Vagina (tissue), 2 donors: Measurements from ENCODE around the gene SLC9A5. TPM values are rescaled to one million over a fixed set of nuclear protein-coding genes. Genes with fewer than 3 reads are reported as not detected.

Experiments
- DNase-seq, 2 donors: peaks; one replicate each; pipeline ENCODE4 v3.0.0-alpha.2; 2017; ENCODE audit errors: extremely low spot score in 2 of 2
- H3K27ac ChIP-seq: fragments of 200-600 bp; sonication (generic); one replicate; pipeline ENCODE4 v1.5.1; 2019
- H3K27me3 ChIP-seq: fragments of 200-600 bp; sonication (generic); one replicate; pipeline ENCODE4 v1.5.1; 2019
- H3K36me3 ChIP-seq, 2 donors: fragments of 200-600 bp; sonication (generic); one replicate each; pipeline ENCODE4 v1.5.1; 2017 to 2019
- H3K4me1 ChIP-seq: fragments of 200-600 bp; sonication (generic); one replicate; pipeline ENCODE4 v1.5.1; 2019
- H3K4me3 ChIP-seq, 2 donors: fragments of 200-600 bp; sonication (generic); 1 replicate in 1 of 2; 2 replicates in 1 of 2; pipeline ENCODE4 v1.5.1; 2016 to 2019
- H3K9me3 ChIP-seq: fragments of 200-600 bp; sonication (generic); one replicate; pipeline ENCODE4 v1.5.1; 2019
- CTCF ChIP-seq, 3 experiments: fragments of 450-650 bp in 2 of 3; fragments of 200-600 bp in 1 of 3; sonication (generic) in 1 of 3; IDR thresholded peaks; one replicate each; pipeline ENCODE4 v1.5.1; 2017 to 2019; ENCODE audit warnings: antibody characterized with exemption in 3 of 3, mild to moderate bottlenecking in 2 of 3, moderate library complexity in 2 of 3
- POLR2A ChIP-seq, 2 donors: fragments of 450-650 bp; IDR thresholded peaks; one replicate each; pipeline ENCODE4 v1.6.1; 2017; ENCODE audit warnings: antibody characterized with exemption in 2 of 2, mild to moderate bottlenecking in 2 of 2, moderate library complexity in 2 of 2
- POLR2AphosphoS5 ChIP-seq, 2 donors: sonication (generic); formaldehyde crosslinking; IDR thresholded peaks; one replicate each; pipeline ENCODE4 v1.9.0; 2017; ENCODE audit warnings: antibody characterized with exemption in 2 of 2, mild to moderate bottlenecking in 2 of 2, low read depth in 1 of 2; ENCODE audit not compliant: insufficient read depth in 1 of 2
- intact Hi-C: fragments of 100-400 bp; cut with DNase I; formaldehyde crosslinking; loops from one replicate; pipeline ENCODE4 v1.15.1; 2023
- total RNA-seq: library from RNA; depleted of rRNA; stranded (reverse); fragments of >200 nt; gene quantifications from one replicate; pipeline ENCODE4 v1.2.3, GENCODE V29; 2016

The SLC9A5 gene
- total RNA-seq, 1 donor from 2014 or later, result 0.49 TPM

GRCh38 chr16:67226295-67226803 lies 22.4 kb upstream of the SLC9A5 start:
- intact Hi-C loops, result no loop called here
- Histone ChIP-seq H3K4me3 (peak overlapping the region; percentile 96), H3K9me3 (no peaks in the 10 kb centered on the region), H3K27me3 (no peaks in the 10 kb centered on the region), H3K4me1 (peaks cover 21% of the 10 kb centered on the region), H3K36me3 (peaks cover 0 to 31% of the 10 kb centered on the region in 2 donors), H3K27ac (peak overlapping the region; percentile 83)
- TF ChIP-seq POLR2AphosphoS5 (IDR thresholded peaks at IDR 0.05; ENCODE audit: insufficient read depth in 1 of 2, low read depth in 1 of 2), result no peak
- no peak for TF ChIP-seq POLR2A (IDR thresholded peaks at IDR 0.05)
- no peak for TF ChIP-seq CTCF (IDR thresholded peaks at IDR 0.05)
- DNase-seq, result no peak

GRCh38 chr16:67226804-67227566 lies 21.8 kb upstream of the SLC9A5 start, which contains the start of gene TMEM208:
TMEM208 (plus strand) TSS chr16:67227130; CDS start chr16:67227219, 89 bp downstream.
- intact Hi-C loops, result no loop called here
- H3K36me3 ChIP-seq, result peaks cover 0 to 38% of the 10 kb centered on the region in 2 donors
- no peaks in the 10 kb centered on the region for H3K27me3 ChIP-seq
- H3K4me3 ChIP-seq, result peak within 1 kb of the TSS; percentile 96
- no peaks in the 10 kb centered on the region for H3K9me3 ChIP-seq
- H3K4me1 ChIP-seq, result peaks cover 21% of the 10 kb centered on the region
- peak; percentile 97 to 100 for TF ChIP-seq POLR2AphosphoS5 (IDR thresholded peaks at IDR 0.05; ENCODE audit: insufficient read depth in 1 of 2, low read depth in 1 of 2)
- peak in 1 of 2 donors; percentile 37 for TF ChIP-seq POLR2A (IDR thresholded peaks at IDR 0.05)
- peak in 2 of 3 experiments; percentile 5 to 43 for TF ChIP-seq CTCF (IDR thresholded peaks at IDR 0.05)
- peak; percentile 98 to 99 for DNase-seq
- peak within 1 kb of the TSS; percentile 83 for H3K27ac ChIP-seq

GRCh38 chr16:67227567-67227921 lies 21.2 kb upstream of the SLC9A5 start:
- H3K9me3 ChIP-seq, result no peaks in the 10 kb centered on the region
- intact Hi-C loops, result no loop called here
- H3K27me3 ChIP-seq, result no peaks in the 10 kb centered on the region
- TF ChIP-seq POLR2A (IDR thresholded peaks at IDR 0.05) (no peak), CTCF (IDR thresholded peaks at IDR 0.05) (no peak), POLR2AphosphoS5 (IDR thresholded peaks at IDR 0.05; ENCODE audit: insufficient read depth in 1 of 2, low read depth in 1 of 2) (no peak)
- H3K27ac ChIP-seq, result peak overlapping the region; percentile 83
- peaks cover 21% of the 10 kb centered on the region for H3K4me1 ChIP-seq
- peaks cover 0 to 38% of the 10 kb centered on the region in 2 donors for H3K36me3 ChIP-seq
- no peak for DNase-seq
- H3K4me3 ChIP-seq, result peak overlapping the region; percentile 96

- peaks cover 0 to 39% of the 10 kb centered on the region in 2 donors for H3K36me3 ChIP-seq
- intact Hi-C loops, result no loop called here
These were observed 20.6 kb upstream of the SLC9A5 start for GRCh38 chr16:67228034-67228785.

More at GRCh38 chr16:67228034-67228785, 20.6 kb upstream of the SLC9A5 start:
- no peaks in the 10 kb centered on the region for H3K9me3 ChIP-seq
- no peak for DNase-seq
- peak overlapping the region in 1 of 2 donors; percentile 96 for H3K4me3 ChIP-seq
- H3K27me3 ChIP-seq, result no peaks in the 10 kb centered on the region
- peaks cover 21% of the 10 kb centered on the region for H3K4me1 ChIP-seq
- H3K27ac ChIP-seq, result no peak overlapping the region
- no peak for TF ChIP-seq POLR2A (IDR thresholded peaks at IDR 0.05)
- TF ChIP-seq POLR2AphosphoS5 (IDR thresholded peaks at IDR 0.05; ENCODE audit: insufficient read depth in 1 of 2, low read depth in 1 of 2), result no peak
- TF ChIP-seq CTCF (IDR thresholded peaks at IDR 0.05), result no peak
